ENCODE measurements around the gene ACY1. TPM values are rescaled to one million over a fixed set of nuclear protein-coding genes. Genes with fewer than 3 reads are reported as not detected.

The ACY1 gene
- total RNA-seq, 1 donor from 2014 or later, result 14.6 TPM

GRCh38 chr3:51940648-51941462 is 42.5 kb upstream of the ACY1 start:
- Histone ChIP-seq H3K27me3 (ENCODE audit: control insufficient read depth in 3 of 3, insufficient read depth in 3 of 3, low read length in 3 of 3) (no peaks in the 10 kb centered on the region), H3K9ac (ENCODE audit: low read depth in 1 of 3, low read length in 3 of 3) (peak overlapping the region; percentile 76 to 92 (median 89)), H3K4me1 (ENCODE audit: control insufficient read depth in 3 of 3, insufficient read depth in 3 of 3, low read length in 3 of 3) (peaks cover 23 to 31% (median 26%) of the 10 kb centered on the region in 3 donors), H3K36me3 (ENCODE audit: control insufficient read depth in 3 of 3, insufficient read depth in 3 of 3, low read length in 3 of 3) (peaks cover 26 to 44% (median 41%) of the 10 kb centered on the region in 3 donors), H3K27ac (ENCODE audit: low read depth, low read length) (peak overlapping the region; percentile 79), H3K4me3 (ENCODE audit: low read length in 3 of 3) (peak overlapping the region; percentile 76 to 87 (median 84)), H3K9me3 (ENCODE audit: control insufficient read depth in 3 of 3, low read length in 3 of 3) (no peaks in the 10 kb centered on the region)

GRCh38 chr3:51941463-51941797 is 41.9 kb upstream of the ACY1 start:
- Histone ChIP-seq H3K9ac (ENCODE audit: low read depth in 1 of 3, low read length in 3 of 3) (peak overlapping the region; percentile 76 to 92 (median 89)), H3K27ac (ENCODE audit: low read depth, low read length) (peak overlapping the region; percentile 79), H3K4me1 (ENCODE audit: control insufficient read depth in 3 of 3, insufficient read depth in 3 of 3, low read length in 3 of 3) (peaks cover 23 to 31% (median 26%) of the 10 kb centered on the region in 3 donors), H3K36me3 (ENCODE audit: control insufficient read depth in 3 of 3, insufficient read depth in 3 of 3, low read length in 3 of 3) (peaks cover 26 to 42% (median 38%) of the 10 kb centered on the region in 3 donors), H3K27me3 (ENCODE audit: control insufficient read depth in 3 of 3, insufficient read depth in 3 of 3, low read length in 3 of 3) (no peaks in the 10 kb centered on the region), H3K4me3 (ENCODE audit: low read length in 3 of 3) (peak overlapping the region; percentile 76 to 87 (median 84)), H3K9me3 (ENCODE audit: control insufficient read depth in 3 of 3, low read length in 3 of 3) (no peaks in the 10 kb centered on the region)

GRCh38 chr3:51941798-51942602 is 41.3 kb upstream of the ACY1 start, which contains the start of the genes PARP3 and RRP9:
PARP3 (plus strand) TSS chr3:51942363; CDS start chr3:51943356, 993 bp downstream.
RRP9 (minus strand) TSS chr3:51941904; CDS start chr3:51941867, 37 bp downstream.
- peaks cover 25 to 37% (median 33%) of the 10 kb centered on the region in 3 donors for H3K36me3 ChIP-seq (ENCODE audit: control insufficient read depth in 3 of 3, insufficient read depth in 3 of 3, low read length in 3 of 3)
- H3K4me1 ChIP-seq (ENCODE audit: control insufficient read depth in 3 of 3, insufficient read depth in 3 of 3, low read length in 3 of 3), result peaks cover 23 to 31% (median 26%) of the 10 kb centered on the region in 3 donors
- peak within 1 kb of the TSS; percentile 97 for H3K27ac ChIP-seq (ENCODE audit: low read depth, low read length)
- peak within 1 kb of the TSS; percentile 89 to 98 (median 97) for H3K9ac ChIP-seq (ENCODE audit: low read depth in 1 of 3, low read length in 3 of 3)
- H3K9me3 ChIP-seq (ENCODE audit: control insufficient read depth in 3 of 3, low read length in 3 of 3), result no peaks in the 10 kb centered on the region
- H3K27me3 ChIP-seq (ENCODE audit: control insufficient read depth in 3 of 3, insufficient read depth in 3 of 3, low read length in 3 of 3), result no peaks in the 10 kb centered on the region
- H3K4me3 ChIP-seq (ENCODE audit: low read length in 3 of 3), result peak within 1 kb of the TSS; percentile 87 to 92 (median 88)

GRCh38 chr3:51942603-51943450 is 40.5 kb upstream of the ACY1 start:
- H3K4me1 ChIP-seq (ENCODE audit: control insufficient read depth in 3 of 3, insufficient read depth in 3 of 3, low read length in 3 of 3), result peaks cover 23 to 31% (median 26%) of the 10 kb centered on the region in 3 donors
- no peaks in the 10 kb centered on the region for H3K27me3 ChIP-seq (ENCODE audit: control insufficient read depth in 3 of 3, insufficient read depth in 3 of 3, low read length in 3 of 3)
- H3K36me3 ChIP-seq (ENCODE audit: control insufficient read depth in 3 of 3, insufficient read depth in 3 of 3, low read length in 3 of 3), result peaks cover 21 to 31% (median 27%) of the 10 kb centered on the region in 3 donors
- peak overlapping the region; percentile 97 for H3K27ac ChIP-seq (ENCODE audit: low read depth, low read length)
- H3K9ac ChIP-seq (ENCODE audit: low read depth in 1 of 3, low read length in 3 of 3), result peak overlapping the region; percentile 88 to 98 (median 97)
- peak overlapping the region; percentile 87 to 92 (median 88) for H3K4me3 ChIP-seq (ENCODE audit: low read length in 3 of 3)
- H3K9me3 ChIP-seq (ENCODE audit: control insufficient read depth in 3 of 3, low read length in 3 of 3), result no peaks in the 10 kb centered on the region

- no peaks in the 10 kb centered on the region for H3K27me3 ChIP-seq (ENCODE audit: control insufficient read depth in 3 of 3, insufficient read depth in 3 of 3, low read length in 3 of 3)
- H3K9me3 ChIP-seq (ENCODE audit: control insufficient read depth in 3 of 3, low read length in 3 of 3), result no peaks in the 10 kb centered on the region
- H3K4me1 ChIP-seq (ENCODE audit: control insufficient read depth in 3 of 3, insufficient read depth in 3 of 3, low read length in 3 of 3), result peaks cover 23 to 31% (median 26%) of the 10 kb centered on the region in 3 donors
- peak overlapping the region; percentile 97 for H3K27ac ChIP-seq (ENCODE audit: low read depth, low read length)
- H3K9ac ChIP-seq (ENCODE audit: low read depth in 1 of 3, low read length in 3 of 3), result peak overlapping the region in 2 of 3 donors; percentile 97 to 98
- peak overlapping the region in 2 of 3 donors; percentile 88 to 92 for H3K4me3 ChIP-seq (ENCODE audit: low read length in 3 of 3)
- peaks cover 23 to 29% (median 24%) of the 10 kb centered on the region in 3 donors for H3K36me3 ChIP-seq (ENCODE audit: control insufficient read depth in 3 of 3, insufficient read depth in 3 of 3, low read length in 3 of 3)
Observed at GRCh38 chr3:51943451-51944391, 39.6 kb upstream of the ACY1 start.

- Histone ChIP-seq H3K4me1 (ENCODE audit: control insufficient read depth in 3 of 3, insufficient read depth in 3 of 3, low read length in 3 of 3) (peaks cover 23 to 31% (median 26%) of the 10 kb centered on the region in 3 donors), H3K9ac (ENCODE audit: low read depth in 1 of 3, low read length in 3 of 3) (no peak overlapping the region), H3K36me3 (ENCODE audit: control insufficient read depth in 3 of 3, insufficient read depth in 3 of 3, low read length in 3 of 3) (peaks cover 23 to 31% (median 31%) of the 10 kb centered on the region in 3 donors), H3K27me3 (ENCODE audit: control insufficient read depth in 3 of 3, insufficient read depth in 3 of 3, low read length in 3 of 3) (no peaks in the 10 kb centered on the region), H3K4me3 (ENCODE audit: low read length in 3 of 3) (no peak overlapping the region), H3K27ac (ENCODE audit: low read depth, low read length) (no peak overlapping the region), H3K9me3 (ENCODE audit: control insufficient read depth in 3 of 3, low read length in 3 of 3) (no peaks in the 10 kb centered on the region)
Observed at GRCh38 chr3:51944451-51945021, 38.8 kb upstream of the ACY1 start.

GRCh38 chr3:51945031-51945840 is 38.1 kb upstream of the ACY1 start:
- Histone ChIP-seq H3K36me3 (ENCODE audit: control insufficient read depth in 3 of 3, insufficient read depth in 3 of 3, low read length in 3 of 3) (peaks cover 27 to 31% (median 31%) of the 10 kb centered on the region in 3 donors), H3K9me3 (ENCODE audit: control insufficient read depth in 3 of 3, low read length in 3 of 3) (no peaks in the 10 kb centered on the region), H3K4me3 (ENCODE audit: low read length in 3 of 3) (no peak overlapping the region), H3K9ac (ENCODE audit: low read depth in 1 of 3, low read length in 3 of 3) (no peak overlapping the region), H3K27me3 (ENCODE audit: control insufficient read depth in 3 of 3, insufficient read depth in 3 of 3, low read length in 3 of 3) (no peaks in the 10 kb centered on the region), H3K27ac (ENCODE audit: low read depth, low read length) (no peak overlapping the region), H3K4me1 (ENCODE audit: control insufficient read depth in 3 of 3, insufficient read depth in 3 of 3, low read length in 3 of 3) (peaks cover 23 to 31% (median 26%) of the 10 kb centered on the region in 3 donors)

Data from skeletal muscle tissue (tissue), 4 donors.